ENCODE data around the gene FGF10.

The FGF10 gene

GRCh38 chr5:44358421-44358820, 30.8 kb downstream of the FGF10 start:
- H3K9me3 ChIP-seq (ENCODE audit: control insufficient read depth in 2 of 2, low read length in 2 of 2): no peaks in the 10 kb centered on the region
- H3K27me3 ChIP-seq (ENCODE audit: control insufficient read depth in 1 of 2, insufficient read depth in 2 of 2, low read length in 2 of 2): no peaks in the 10 kb centered on the region
- peaks cover 20% of the 10 kb centered on the region for H3K4me1 ChIP-seq (ENCODE audit: control insufficient read depth, insufficient read depth, low read length)
- no peak overlapping the region for H3K4me3 ChIP-seq (ENCODE audit: low read length in 2 of 2)
- H3K36me3 ChIP-seq (ENCODE audit: control insufficient read depth in 2 of 2, insufficient read depth in 2 of 2, low read length in 2 of 2): no peaks in the 10 kb centered on the region
- no peak overlapping the region for H3K27ac ChIP-seq (ENCODE audit: low read length)
- no peak overlapping the region for H3K9ac ChIP-seq (ENCODE audit: low read length in 2 of 2)

GRCh38 chr5:44356231-44356630, 33.0 kb downstream of the FGF10 start:
- Histone ChIP-seq H3K9me3 (ENCODE audit: control insufficient read depth in 2 of 2, low read length in 2 of 2) (no peaks in the 10 kb centered on the region), H3K36me3 (ENCODE audit: control insufficient read depth in 2 of 2, insufficient read depth in 2 of 2, low read length in 2 of 2) (no peaks in the 10 kb centered on the region), H3K4me3 (ENCODE audit: low read length in 2 of 2) (no peak overlapping the region), H3K27ac (ENCODE audit: low read length) (peak overlapping the region; percentile 26), H3K4me1 (ENCODE audit: control insufficient read depth, insufficient read depth, low read length) (peaks cover 12% of the 10 kb centered on the region), H3K9ac (ENCODE audit: low read length in 2 of 2) (peak overlapping the region in 1 of 2 donors; percentile 2), H3K27me3 (ENCODE audit: control insufficient read depth in 1 of 2, insufficient read depth in 2 of 2, low read length in 2 of 2) (no peaks in the 10 kb centered on the region)

GRCh38 chr5:44345871-44346270, 43.3 kb downstream of the FGF10 start:
- H3K36me3 ChIP-seq (ENCODE audit: control insufficient read depth in 2 of 2, insufficient read depth in 2 of 2, low read length in 2 of 2): no peaks in the 10 kb centered on the region
- no peaks in the 10 kb centered on the region for H3K27me3 ChIP-seq (ENCODE audit: control insufficient read depth in 1 of 2, insufficient read depth in 2 of 2, low read length in 2 of 2)
- H3K9me3 ChIP-seq (ENCODE audit: control insufficient read depth in 2 of 2, low read length in 2 of 2): no peaks in the 10 kb centered on the region
- H3K4me3 ChIP-seq (ENCODE audit: low read length in 2 of 2): no peak overlapping the region
- H3K27ac ChIP-seq (ENCODE audit: low read length): no peak overlapping the region
- no peaks in the 10 kb centered on the region for H3K4me1 ChIP-seq (ENCODE audit: control insufficient read depth, insufficient read depth, low read length)
- H3K9ac ChIP-seq (ENCODE audit: low read length in 2 of 2): no peak overlapping the region

GRCh38 chr5:44336708-44337107, 52.5 kb downstream of the FGF10 start:
- Histone ChIP-seq H3K9ac (ENCODE audit: low read length in 2 of 2) (no peak overlapping the region), H3K27ac (ENCODE audit: low read length) (no peak overlapping the region), H3K27me3 (ENCODE audit: control insufficient read depth in 1 of 2, insufficient read depth in 2 of 2, low read length in 2 of 2) (no peaks in the 10 kb centered on the region), H3K36me3 (ENCODE audit: control insufficient read depth in 2 of 2, insufficient read depth in 2 of 2, low read length in 2 of 2) (no peaks in the 10 kb centered on the region), H3K9me3 (ENCODE audit: control insufficient read depth in 2 of 2, low read length in 2 of 2) (no peaks in the 10 kb centered on the region), H3K4me1 (ENCODE audit: control insufficient read depth, insufficient read depth, low read length) (no peaks in the 10 kb centered on the region), H3K4me3 (ENCODE audit: low read length in 2 of 2) (no peak overlapping the region)

- H3K9me3 ChIP-seq (ENCODE audit: control insufficient read depth in 2 of 2, low read length in 2 of 2): no peaks in the 10 kb centered on the region
- H3K27me3 ChIP-seq (ENCODE audit: control insufficient read depth in 1 of 2, insufficient read depth in 2 of 2, low read length in 2 of 2): no peaks in the 10 kb centered on the region
- no peak overlapping the region for H3K27ac ChIP-seq (ENCODE audit: low read length)
- H3K9ac ChIP-seq (ENCODE audit: low read length in 2 of 2): no peak overlapping the region
- H3K4me3 ChIP-seq (ENCODE audit: low read length in 2 of 2): no peak overlapping the region
- no peaks in the 10 kb centered on the region for H3K36me3 ChIP-seq (ENCODE audit: control insufficient read depth in 2 of 2, insufficient read depth in 2 of 2, low read length in 2 of 2)
- no peaks in the 10 kb centered on the region for H3K4me1 ChIP-seq (ENCODE audit: control insufficient read depth, insufficient read depth, low read length)
These were observed 54.6 kb downstream of the FGF10 start for GRCh38 chr5:44334622-44335021.

GRCh38 chr5:44332285-44332971, 56.8 kb downstream of the FGF10 start:
- no peak overlapping the region for H3K27ac ChIP-seq (ENCODE audit: low read length)

GRCh38 chr5:44331471-44332050, 57.7 kb downstream of the FGF10 start:
- Histone ChIP-seq H3K27ac (ENCODE audit: low read length) (no peak overlapping the region), H3K27me3 (ENCODE audit: control insufficient read depth in 1 of 2, insufficient read depth in 2 of 2, low read length in 2 of 2) (no peaks in the 10 kb centered on the region), H3K36me3 (ENCODE audit: control insufficient read depth in 2 of 2, insufficient read depth in 2 of 2, low read length in 2 of 2) (peaks cover 0 to 3% of the 10 kb centered on the region in 2 donors)

More at GRCh38 chr5:44332285-44332971, 56.8 kb downstream of the FGF10 start:
- H3K36me3 ChIP-seq (ENCODE audit: control insufficient read depth in 2 of 2, insufficient read depth in 2 of 2, low read length in 2 of 2): peaks cover 0 to 3% of the 10 kb centered on the region in 2 donors
- no peaks in the 10 kb centered on the region for H3K4me1 ChIP-seq (ENCODE audit: control insufficient read depth, insufficient read depth, low read length)
- no peaks in the 10 kb centered on the region for H3K9me3 ChIP-seq (ENCODE audit: control insufficient read depth in 2 of 2, low read length in 2 of 2)
- no peak overlapping the region for H3K4me3 ChIP-seq (ENCODE audit: low read length in 2 of 2)
- H3K9ac ChIP-seq (ENCODE audit: low read length in 2 of 2): no peak overlapping the region
- no peaks in the 10 kb centered on the region for H3K27me3 ChIP-seq (ENCODE audit: control insufficient read depth in 1 of 2, insufficient read depth in 2 of 2, low read length in 2 of 2)

GRCh38 chr5:44329716-44330115, 59.5 kb downstream of the FGF10 start:
- H3K27ac ChIP-seq (ENCODE audit: low read length): no peak overlapping the region
- no peaks in the 10 kb centered on the region for H3K9me3 ChIP-seq (ENCODE audit: control insufficient read depth in 2 of 2, low read length in 2 of 2)
- H3K36me3 ChIP-seq (ENCODE audit: control insufficient read depth in 2 of 2, insufficient read depth in 2 of 2, low read length in 2 of 2): peaks cover 0 to 3% of the 10 kb centered on the region in 2 donors
- H3K27me3 ChIP-seq (ENCODE audit: control insufficient read depth in 1 of 2, insufficient read depth in 2 of 2, low read length in 2 of 2): no peaks in the 10 kb centered on the region
- H3K4me3 ChIP-seq (ENCODE audit: low read length in 2 of 2): no peak overlapping the region
- H3K9ac ChIP-seq (ENCODE audit: low read length in 2 of 2): no peak overlapping the region
- no peaks in the 10 kb centered on the region for H3K4me1 ChIP-seq (ENCODE audit: control insufficient read depth, insufficient read depth, low read length)

More at GRCh38 chr5:44331471-44332050, 57.7 kb downstream of the FGF10 start:
- Histone ChIP-seq H3K4me1 (ENCODE audit: control insufficient read depth, insufficient read depth, low read length) (no peaks in the 10 kb centered on the region), H3K9me3 (ENCODE audit: control insufficient read depth in 2 of 2, low read length in 2 of 2) (no peaks in the 10 kb centered on the region), H3K4me3 (ENCODE audit: low read length in 2 of 2) (no peak overlapping the region), H3K9ac (ENCODE audit: low read length in 2 of 2) (no peak overlapping the region)

- Histone ChIP-seq H3K9ac (ENCODE audit: low read length in 2 of 2) (no peak overlapping the region), H3K27me3 (ENCODE audit: control insufficient read depth in 1 of 2, insufficient read depth in 2 of 2, low read length in 2 of 2) (no peaks in the 10 kb centered on the region), H3K27ac (ENCODE audit: low read length) (no peak overlapping the region), H3K9me3 (ENCODE audit: control insufficient read depth in 2 of 2, low read length in 2 of 2) (no peaks in the 10 kb centered on the region), H3K4me3 (ENCODE audit: low read length in 2 of 2) (no peak overlapping the region), H3K36me3 (ENCODE audit: control insufficient read depth in 2 of 2, insufficient read depth in 2 of 2, low read length in 2 of 2) (no peaks in the 10 kb centered on the region), H3K4me1 (ENCODE audit: control insufficient read depth, insufficient read depth, low read length) (no peaks in the 10 kb centered on the region)
These were observed 68.0 kb downstream of the FGF10 start for GRCh38 chr5:44321144-44321725.

GRCh38 chr5:44320188-44320587, 69.0 kb downstream of the FGF10 start:
- no peaks in the 10 kb centered on the region for H3K4me1 ChIP-seq (ENCODE audit: control insufficient read depth, insufficient read depth, low read length)
- no peaks in the 10 kb centered on the region for H3K36me3 ChIP-seq (ENCODE audit: control insufficient read depth in 2 of 2, insufficient read depth in 2 of 2, low read length in 2 of 2)
- no peaks in the 10 kb centered on the region for H3K9me3 ChIP-seq (ENCODE audit: control insufficient read depth in 2 of 2, low read length in 2 of 2)
- H3K27me3 ChIP-seq (ENCODE audit: control insufficient read depth in 1 of 2, insufficient read depth in 2 of 2, low read length in 2 of 2): no peaks in the 10 kb centered on the region
- H3K9ac ChIP-seq (ENCODE audit: low read length in 2 of 2): no peak overlapping the region
- no peak overlapping the region for H3K27ac ChIP-seq (ENCODE audit: low read length)
- no peak overlapping the region for H3K4me3 ChIP-seq (ENCODE audit: low read length in 2 of 2)

- no peaks in the 10 kb centered on the region for H3K4me1 ChIP-seq (ENCODE audit: control insufficient read depth, insufficient read depth, low read length)
- no peak overlapping the region for H3K9ac ChIP-seq (ENCODE audit: low read length in 2 of 2)
- no peaks in the 10 kb centered on the region for H3K36me3 ChIP-seq (ENCODE audit: control insufficient read depth in 2 of 2, insufficient read depth in 2 of 2, low read length in 2 of 2)
- H3K27me3 ChIP-seq (ENCODE audit: control insufficient read depth in 1 of 2, insufficient read depth in 2 of 2, low read length in 2 of 2): no peaks in the 10 kb centered on the region
- no peaks in the 10 kb centered on the region for H3K9me3 ChIP-seq (ENCODE audit: control insufficient read depth in 2 of 2, low read length in 2 of 2)
- H3K4me3 ChIP-seq (ENCODE audit: low read length in 2 of 2): no peak overlapping the region
- H3K27ac ChIP-seq (ENCODE audit: low read length): no peak overlapping the region
These were observed 70.3 kb downstream of the FGF10 start for GRCh38 chr5:44318883-44319282.

All from stomach smooth muscle (tissue), 2 donors.